GM23338 (cell line): ENCODE data around the gene ELMO3. TPM values are rescaled to one million over a fixed set of nuclear protein-coding genes. Genes with fewer than 3 reads are reported as not detected.

Experiments used
- ATAC-seq: fragments of 200-7000 bp; cut with Tn5 transposase; 3 replicates; pipeline ENCODE4 v1.9.1; 2020
- DNase-seq: peaks from one replicate; pipeline ENCODE4 v3.0.0-alpha.2; 2015; ENCODE audit warnings: low spot score
- H2AFZ ChIP-seq: fragments of 200-600 bp; sonication (generic); 2 replicates; pipeline ENCODE4 v1.8.0; 2016; ENCODE audit warnings: antibody characterized with exemption, mild to moderate bottlenecking, moderate library complexity
- H3F3A ChIP-seq: fragments of 200-600 bp; sonication (generic); replicated peaks from 2 replicates; pipeline ENCODE4 v1.8.0; 2017; ENCODE audit warnings: antibody characterized with exemption, mixed run types, low read depth
- H3K27ac ChIP-seq: fragments of 200-600 bp; sonication (generic); 2 replicates; pipeline ENCODE4 v1.6.1; 2016; ENCODE audit warnings: low read depth
- H3K27me3 ChIP-seq: fragments of 200-600 bp; sonication (generic); 2 replicates; pipeline ENCODE4 v1.8.0; 2016; ENCODE audit warnings: mild to moderate bottlenecking, mixed run types, moderate library complexity; ENCODE audit not compliant: insufficient read depth
- H3K36me3 ChIP-seq: fragments of 200-600 bp; sonication (generic); 2 replicates; pipeline ENCODE4 v1.8.0; 2016; ENCODE audit warnings: mild to moderate bottlenecking; ENCODE audit not compliant: insufficient read depth
- H3K4me1 ChIP-seq: fragments of 200-600 bp; sonication (generic); 2 replicates; pipeline ENCODE4 v1.8.0; 2016; ENCODE audit warnings: mild to moderate bottlenecking, moderate library complexity; ENCODE audit not compliant: insufficient read depth
- H3K4me2 ChIP-seq: fragments of 200-600 bp; sonication (generic); 2 replicates; pipeline ENCODE4 v1.7.1; 2017; ENCODE audit warnings: mixed run types
- H3K4me3 ChIP-seq: fragments of 200-600 bp; sonication (generic); 2 replicates; pipeline ENCODE4 v1.6.1; 2016; ENCODE audit warnings: mixed run types
- H3K79me2 ChIP-seq: fragments of 200-600 bp; sonication (generic); replicated peaks from 2 replicates; pipeline ENCODE4 v1.8.0; 2017; ENCODE audit warnings: mild to moderate bottlenecking; ENCODE audit not compliant: insufficient read depth
- H3K9me2 ChIP-seq: fragments of 200-600 bp; sonication (generic); 2 replicates; pipeline ENCODE4 v1.8.0; 2017; ENCODE audit not compliant: insufficient read depth
- H4K20me1 ChIP-seq: fragments of 200-600 bp; sonication (generic); replicated peaks from 2 replicates; pipeline ENCODE4 v1.8.0; 2017; ENCODE audit warnings: mild to moderate bottlenecking; ENCODE audit not compliant: insufficient read depth
- H3K27ac Mint-ChIP-seq: 2 replicates; pipeline ENCODE4 v1.8.0; 2020; ENCODE audit warnings: inconsistent platforms, mild to moderate bottlenecking, moderate library complexity, mixed read lengths
- H3K27me3 Mint-ChIP-seq: 3 replicates; pipeline ENCODE4 v1.8.0; 2022; ENCODE audit warnings: low read depth, mild to moderate bottlenecking, moderate library complexity, mixed read lengths, inconsistent platforms; ENCODE audit not compliant: insufficient read depth, poor library complexity
- H3K36me3 Mint-ChIP-seq: 3 replicates; pipeline ENCODE4 v1.8.0; 2021; ENCODE audit warnings: low read depth, mild to moderate bottlenecking, inconsistent platforms, moderate library complexity, mixed read lengths
- H3K4me1 Mint-ChIP-seq: 3 replicates; pipeline ENCODE4 v1.8.0; 2020; ENCODE audit warnings: mild to moderate bottlenecking, inconsistent platforms, mixed read lengths
- H3K4me3 Mint-ChIP-seq: 3 replicates; pipeline ENCODE4 v1.8.0; 2021; ENCODE audit warnings: moderate library complexity, mild to moderate bottlenecking, inconsistent platforms, mixed read lengths
- H3K9me3 Mint-ChIP-seq: 3 replicates; pipeline ENCODE4 v1.8.0; 2020; ENCODE audit warnings: moderate library complexity, mild to moderate bottlenecking, inconsistent platforms, mixed read lengths
- CREB1 ChIP-seq: fragments of 250-450 bp; sonication (Bioruptor Pico); IDR thresholded peaks from 2 replicates; pipeline ENCODE4 v1.5.0; 2020; ENCODE audit warnings: low read depth, mild to moderate bottlenecking, moderate library complexity
- CTCF ChIP-seq, 2 experiments: fragments of 200-600 bp in 1 of 2; sonication (generic) in 1 of 2; conservative IDR thresholded peaks; 2 replicates each; pipeline versions ENCODE4 v1.5.1 to v1.6.1; 2016 to 2017; ENCODE audit warnings: antibody characterized with exemption in 2 of 2, low read depth in 2 of 2, mild to moderate bottlenecking in 2 of 2, moderate library complexity in 1 of 2
- EZH2 ChIP-seq: fragments of 200-600 bp; sonication (generic); IDR thresholded peaks from one replicate; pipeline ENCODE4 v1.8.0; 2017; ENCODE audit warnings: antibody characterized with exemption, mild to moderate bottlenecking, low read depth; ENCODE audit not compliant: unreplicated experiment
- EZH2phosphoT487 ChIP-seq: fragments of 200-600 bp; sonication (generic); IDR thresholded peaks from one replicate; pipeline ENCODE4 v1.8.1; 2018; ENCODE audit warnings: antibody characterized with exemption; ENCODE audit not compliant: unreplicated experiment
- JUNB ChIP-seq: IDR thresholded peaks from one replicate; pipeline ENCODE4 v1.6.1; 2016; ENCODE audit warnings: antibody characterized with exemption; ENCODE audit not compliant: unreplicated experiment
- POLR2AphosphoS5 ChIP-seq: IDR thresholded peaks from 2 replicates; pipeline ENCODE4 v1.6.1; 2016; ENCODE audit warnings: antibody characterized with exemption, low read depth
- REST ChIP-seq: IDR thresholded peaks from one replicate; pipeline ENCODE4 v1.6.1; 2018; ENCODE audit warnings: antibody characterized with exemption; ENCODE audit not compliant: unreplicated experiment
- STAT1 ChIP-seq: IDR thresholded peaks from one replicate; pipeline ENCODE4 v1.6.1; 2016; ENCODE audit warnings: antibody characterized with exemption; ENCODE audit not compliant: unreplicated experiment
- ZNF114 ChIP-seq: fragments of 250-450 bp; sonication (Bioruptor Pico); IDR thresholded peaks from 2 replicates; pipeline ENCODE4 v1.5.0; 2020; ENCODE audit warnings: mild to moderate bottlenecking, moderate library complexity
- ZNF331 ChIP-seq: fragments of 250-450 bp; sonication (Bioruptor Pico); IDR thresholded peaks from 2 replicates; pipeline ENCODE4 v1.5.0; 2020; ENCODE audit warnings: low read depth, mild to moderate bottlenecking, moderate library complexity
- ZNF462 ChIP-seq: fragments of 250-450 bp; sonication (Bioruptor Pico); IDR thresholded peaks from 2 replicates; pipeline ENCODE4 v1.5.0; 2020; ENCODE audit warnings: mild to moderate bottlenecking, moderate library complexity
- polyA plus RNA-seq: library from polyadenylated mRNA; unstranded; fragments of >200 nt; fragmentation: Nextera tagmentation; extraction: Ambion mirVana; gene quantifications from 2 replicates; pipeline ENCODE4 v1.2.1, GENCODE V29; 2016
- total RNA-seq: library from RNA; depleted of rRNA; stranded (reverse); fragments of >200 nt; shearing (Covaris generic); gene quantifications from 2 replicates; pipeline ENCODE4 v1.2.3, GENCODE V29; 2014

ELMO3 gene
- total and polyA plus RNA-seq, 2 experiments from 2014 or later, result 4.7 to 16.2 TPM

- TF ChIP-seq REST (no peak), ZNF114 (no peak), EZH2 (no peak), CTCF (conservative IDR thresholded peaks at IDR 0.05; ENCODE audit: low read depth in 2 of 2) (no peak)
These were observed 39.3 kb downstream of the ELMO3 start (continued) for GRCh38 chr16:67238278-67238575.

GRCh38 chr16:67238806-67239470, 40.0 kb downstream of the ELMO3 start:
- Mint-ChIP-seq H3K27ac (no peak overlapping the region; the same call in 1 of the 2 replicates), H3K4me3 (no peak overlapping the region; the same call in 2 of the 3 replicates), H3K36me3 (peaks cover 39% of the 10 kb centered on the region), H3K27me3 (peaks cover 10% of the 10 kb centered on the region), H3K9me3 (no peaks in the 10 kb centered on the region; the same call in 2 of the 3 replicates), H3K4me1 (peaks cover 32% of the 10 kb centered on the region)
- peaks cover 6% of the 10 kb centered on the region; the same call in 1 of the 2 replicates for H3K36me3 ChIP-seq
- ATAC-seq, result no peak
- DNase-seq, result no peak
- peaks cover 19% of the 10 kb centered on the region for H3K79me2 ChIP-seq
- H3K4me1 ChIP-seq, result peaks cover 10% of the 10 kb centered on the region
- no peaks in the 10 kb centered on the region for H3K9me2 ChIP-seq
- no peak overlapping the region for H2AFZ ChIP-seq
- H3K27me3 ChIP-seq, result no peaks in the 10 kb centered on the region
- H3F3A ChIP-seq, result 0 out of 2 replicates have a peak, but pooled peaks cover 9% of the 10 kb centered on the region
- no peak overlapping the region for H3K4me2 ChIP-seq
- H3K27ac ChIP-seq, result no peak overlapping the region
- no peaks in the 10 kb centered on the region; the same call in 1 of the 2 replicates for H4K20me1 ChIP-seq
- no peak overlapping the region for H3K4me3 ChIP-seq
- TF ChIP-seq CTCF (conservative IDR thresholded peaks at IDR 0.05; ENCODE audit: low read depth in 2 of 2) (no peak), JUNB (no peak), ZNF331 (CRISPR knock-in tag) (no peak), ZNF462 (no peak), POLR2AphosphoS5 (no peak), CREB1 (CRISPR knock-in tag) (no peak), EZH2phosphoT487 (no peak), STAT1 (no peak)
